ENCODE measurements around the gene SCN2A. TPM values are rescaled to one million over a fixed set of nuclear protein-coding genes. Genes with fewer than 3 reads are reported as not detected.
"Not testable (repeated sequence)": the region's sequence is repeated elsewhere in the genome, so short reads cannot be mapped to it uniquely, and the experiment has no call there.

SCN2A gene
- total RNA-seq, 1 donor from 2014 or later: 0.05 TPM

DNA sequence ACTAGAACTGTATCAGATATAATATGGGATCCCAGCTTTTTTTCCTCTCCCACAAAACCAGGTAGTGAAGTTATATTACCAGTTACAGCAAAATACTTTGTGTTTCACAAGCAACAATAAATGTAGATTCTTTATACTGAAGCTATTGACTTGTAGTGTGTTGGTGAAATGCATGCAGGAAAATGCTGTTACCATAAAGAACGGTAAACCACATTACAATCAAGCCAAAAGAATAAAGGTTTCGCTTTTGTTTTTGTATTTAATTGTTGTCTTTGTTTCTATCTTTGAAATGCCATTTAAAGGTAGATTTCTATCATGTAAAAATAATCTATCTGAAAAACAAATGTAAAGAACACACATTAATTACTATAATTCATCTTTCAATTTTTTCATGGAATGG lies 152.6 kb downstream of the SCN2A start:
- ATAC-seq (ENCODE audit: poor library complexity): no peak
- no peak for DNase-seq
- intact Hi-C loops (cut with DNase I): no loop called here

DNA sequence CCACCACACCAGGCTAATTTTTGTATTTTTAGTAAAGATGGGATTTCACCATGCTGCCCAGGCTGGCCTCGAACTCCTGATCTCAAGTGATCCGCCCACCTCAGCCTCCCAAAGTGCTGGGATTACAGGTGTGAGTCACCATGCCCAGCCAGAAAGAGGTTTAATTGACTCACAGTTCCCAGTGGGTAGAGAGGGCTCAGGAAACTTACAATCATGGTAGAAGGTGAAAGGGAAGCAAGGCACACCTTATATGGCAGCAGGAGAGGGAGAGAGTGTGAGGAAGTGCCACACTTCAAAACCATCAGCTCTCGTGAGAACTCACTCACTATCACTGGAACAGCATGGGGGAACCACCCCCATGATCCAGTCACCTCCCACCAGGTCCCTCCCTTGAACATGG lies 159.4 kb downstream of the SCN2A start:
- ATAC-seq (ENCODE audit: poor library complexity); DNase-seq; intact Hi-C loops (cut with DNase I): not testable (repeated sequence)

GRCh38 chr2:165401285-165401852 lies 162.2 kb downstream of the SCN2A start:
- DNase-seq (no peak), ATAC-seq (ENCODE audit: poor library complexity) (no peak)
- intact Hi-C loops (cut with DNase I): loop anchor here (5.0 kb wide), 1 partner anchor 296 kb away; no protein-coding TSS in a partner anchor

- no peak for DNase-seq
- intact Hi-C loops (cut with DNase I): loop anchor here (5.0 kb wide), 1 partner anchor 295 kb away; no protein-coding TSS in a partner anchor
Observed at GRCh38 chr2:165402162-165402561, 162.9 kb downstream of the SCN2A start.

GRCh38 chr2:165406173-165406572 lies 167.0 kb downstream of the SCN2A start:
- DNase-seq: no peak
- intact Hi-C loops (cut with DNase I): no loop called here
- no peak for ATAC-seq (ENCODE audit: poor library complexity)

More at GRCh38 chr2:165402162-165402561, 162.9 kb downstream of the SCN2A start:
- no peak for ATAC-seq (ENCODE audit: poor library complexity)

DNA sequence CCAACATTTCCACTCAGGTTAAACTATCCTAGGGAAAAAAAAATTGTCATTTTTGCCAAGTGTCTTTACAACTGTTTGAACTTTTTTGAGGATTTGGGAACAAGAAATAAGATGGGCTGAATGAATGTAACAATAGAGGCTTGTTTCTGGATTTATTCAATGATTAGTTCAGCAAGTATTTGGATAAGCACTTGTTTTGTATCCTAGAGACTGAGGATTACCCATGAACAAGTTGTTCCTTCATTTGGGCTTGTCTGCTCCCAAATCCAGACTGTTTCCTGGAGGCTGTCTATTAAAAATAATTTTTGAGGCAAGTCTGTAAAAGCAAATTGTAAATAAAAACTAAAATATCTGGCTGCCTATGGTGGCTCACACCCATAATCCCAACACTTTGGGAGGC lies 168.3 kb downstream of the SCN2A start:
- intact Hi-C loops (cut with DNase I): no loop called here
- no peak for ATAC-seq (ENCODE audit: poor library complexity)

GRCh38 chr2:165408186-165408585 lies 169.0 kb downstream of the SCN2A start:
- DNase-seq (no peak), ATAC-seq (ENCODE audit: poor library complexity) (no peak)
- intact Hi-C loops (cut with DNase I): no loop called here

More for the DNA sequence above, 168.3 kb downstream of the SCN2A start:
- no peak for DNase-seq

DNA sequence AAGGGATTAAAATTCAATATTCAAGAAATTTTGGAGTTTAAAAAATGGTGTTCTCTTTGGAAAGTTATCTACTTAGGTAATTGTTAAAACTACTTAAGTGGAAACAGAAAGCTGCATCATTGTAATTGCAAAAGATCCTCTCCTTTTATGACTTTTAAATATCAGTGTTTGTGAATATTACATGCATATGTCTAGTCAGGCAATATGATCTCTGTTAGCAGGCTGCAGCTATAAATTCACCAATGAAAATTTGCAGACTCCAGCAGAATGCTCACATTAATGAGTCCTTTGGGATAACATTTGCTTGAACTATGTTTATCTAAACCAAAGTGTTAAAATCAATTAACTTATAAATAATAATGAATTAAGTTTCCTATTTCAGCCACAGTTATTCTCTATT lies 171.1 kb downstream of the SCN2A start:
- ATAC-seq (ENCODE audit: poor library complexity) (no peak), DNase-seq (no peak)
- intact Hi-C loops (cut with DNase I): no loop called here

DNA sequence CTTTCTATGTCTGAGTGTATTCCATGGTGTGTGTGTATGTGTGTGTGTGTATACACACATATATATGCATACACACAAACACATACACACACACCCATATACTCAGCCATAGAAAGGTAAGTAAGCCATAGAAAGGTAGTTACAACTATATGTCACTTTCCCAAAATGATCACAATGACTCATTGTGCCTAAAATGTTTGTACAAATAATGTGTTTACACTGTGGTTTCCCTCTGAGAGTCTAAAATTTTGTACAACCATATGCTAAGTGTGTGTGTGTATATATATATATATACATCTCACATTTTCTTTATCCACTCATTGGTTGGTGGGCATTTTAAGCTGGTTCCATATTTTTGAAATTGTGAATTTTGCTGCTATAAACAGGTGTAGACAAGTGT lies 175.0 kb downstream of the SCN2A start:
- ATAC-seq (ENCODE audit: poor library complexity): no peak
- DNase-seq: no peak
- intact Hi-C loops (cut with DNase I): no loop called here

DNA sequence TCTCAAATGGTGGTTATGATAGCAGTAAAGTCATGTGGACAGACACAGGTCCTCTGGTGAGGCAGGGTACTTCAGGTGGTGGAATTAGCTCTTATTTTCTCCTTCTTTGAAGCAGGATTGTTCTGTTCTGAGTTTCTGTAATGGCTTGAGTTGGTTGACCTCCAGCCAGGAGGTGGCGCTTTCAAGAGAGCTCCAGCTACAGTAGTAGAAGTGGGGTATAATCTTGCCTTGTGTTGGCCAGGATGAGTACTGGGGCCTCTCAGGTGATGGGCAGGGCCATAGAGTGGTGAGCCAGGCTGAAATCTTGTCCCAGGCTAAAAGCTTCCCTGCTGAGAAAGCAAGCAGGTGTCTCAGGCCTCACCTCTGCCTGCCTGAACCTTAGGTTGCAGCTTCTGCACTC lies 177.8 kb downstream of the SCN2A start:
- intact Hi-C loops (cut with DNase I): no loop called here
- no peak for DNase-seq
- ATAC-seq (ENCODE audit: poor library complexity): no peak

DNA sequence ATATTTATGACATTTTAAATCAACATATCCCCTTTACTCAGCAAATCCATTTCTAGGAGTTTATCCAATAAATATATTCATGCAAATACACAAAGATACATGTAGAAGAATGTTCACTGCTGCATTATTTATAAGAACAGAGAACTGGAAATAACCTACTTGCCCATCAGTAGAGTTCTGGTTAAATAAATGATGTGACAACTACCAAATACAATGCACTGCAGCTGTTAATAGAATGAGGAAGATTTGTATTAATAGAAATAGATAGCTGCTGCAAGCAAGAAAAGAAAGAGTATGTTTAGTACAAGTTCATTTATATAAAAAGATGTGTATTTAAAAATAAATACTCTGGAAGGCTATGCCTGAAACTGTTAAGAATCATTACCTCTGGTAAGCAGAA lies 181.0 kb downstream of the SCN2A start:
- no peak for DNase-seq
- intact Hi-C loops (cut with DNase I): no loop called here
- ATAC-seq (ENCODE audit: poor library complexity): no peak

GRCh38 chr2:165423081-165423480 lies 183.9 kb downstream of the SCN2A start:
- ATAC-seq (ENCODE audit: poor library complexity) (no peak), DNase-seq (no peak)
- intact Hi-C loops (cut with DNase I): no loop called here

DNA sequence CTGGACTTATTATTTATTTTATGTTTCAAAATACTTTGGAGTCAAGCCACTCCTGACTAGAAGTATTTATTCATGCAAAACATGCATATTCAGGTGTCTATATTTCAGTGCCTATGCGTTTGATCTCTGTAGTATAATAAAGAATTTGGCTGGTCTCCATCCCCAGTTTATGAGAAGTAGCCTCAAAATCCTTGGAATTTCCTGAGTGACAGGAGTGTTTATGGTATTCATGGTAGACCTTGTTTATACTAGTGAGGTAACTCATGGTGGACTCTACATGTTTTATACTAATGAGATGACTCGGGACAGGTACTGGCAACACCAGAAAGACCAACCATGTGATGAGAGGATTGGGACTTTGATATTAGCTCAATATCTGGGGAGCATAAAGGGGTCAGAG lies 186.3 kb downstream of the SCN2A start:
- intact Hi-C loops (cut with DNase I): no loop called here
- ATAC-seq (ENCODE audit: poor library complexity) (no peak), DNase-seq (no peak)

- no peak for ATAC-seq (ENCODE audit: poor library complexity)
- no peak for DNase-seq
- intact Hi-C loops (cut with DNase I): no loop called here
Observed at GRCh38 chr2:165427686-165428085, 188.5 kb downstream of the SCN2A start.

DNA sequence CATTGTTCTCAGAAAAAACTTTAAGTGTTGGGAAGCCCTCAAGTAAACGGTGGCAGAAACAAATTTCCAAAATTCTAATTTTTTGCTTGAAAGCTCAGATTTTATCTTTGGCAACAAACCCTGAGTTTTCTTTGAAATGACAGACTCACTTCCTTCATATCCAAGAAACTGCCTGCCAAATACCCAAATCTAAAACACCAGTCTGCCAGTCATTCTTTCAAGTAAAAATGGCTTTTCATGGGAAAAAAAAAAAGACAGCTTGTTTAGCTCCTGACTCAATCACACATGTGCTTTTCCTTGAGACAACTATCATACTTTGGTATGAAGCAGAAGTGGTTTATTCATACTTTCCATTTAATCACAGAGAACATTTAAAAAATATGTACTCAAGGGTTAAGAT lies 189.7 kb downstream of the SCN2A start:
- DNase-seq (no peak), ATAC-seq (ENCODE audit: poor library complexity) (no peak)
- intact Hi-C loops (cut with DNase I): no loop called here

- DNase-seq: no peak
- intact Hi-C loops (cut with DNase I): no loop called here
- no peak for ATAC-seq (ENCODE audit: poor library complexity)
Observed at GRCh38 chr2:165431014-165431413, 191.8 kb downstream of the SCN2A start.

GRCh38 chr2:165432234-165432966 lies 193.2 kb downstream of the SCN2A start:
- no peak for ATAC-seq (ENCODE audit: poor library complexity)
- intact Hi-C loops (cut with DNase I): no loop called here
- no peak for DNase-seq

DNA sequence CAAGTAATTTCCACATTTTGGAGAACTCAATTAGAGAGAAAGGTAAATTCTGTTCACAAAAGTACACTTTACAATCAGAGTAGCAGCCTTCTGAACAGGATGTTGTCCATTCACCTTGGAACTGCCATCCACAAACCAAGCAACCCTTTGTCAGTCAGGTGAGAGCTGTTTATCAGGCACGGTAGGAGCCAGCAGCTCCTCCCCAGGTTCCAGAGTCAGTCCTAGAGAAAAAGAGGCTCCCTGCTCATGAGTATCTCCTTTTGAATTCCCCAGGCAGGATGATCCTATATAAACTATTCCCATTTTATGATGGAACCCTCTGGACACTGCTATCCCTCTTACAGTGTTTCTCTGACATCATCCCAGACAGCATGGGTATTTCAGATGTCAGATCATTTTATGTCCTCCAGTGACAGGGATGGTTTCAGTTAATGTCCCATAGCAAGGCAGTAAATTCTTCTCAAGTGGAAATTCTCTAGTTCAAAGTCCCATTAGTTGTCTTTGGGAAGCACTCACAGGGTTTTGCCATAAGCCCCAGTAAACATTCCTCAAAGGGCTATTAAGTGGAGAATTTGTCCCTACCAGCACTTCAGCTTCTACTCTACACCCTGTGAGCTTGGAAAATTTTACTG lies 195.8 kb downstream of the SCN2A start:
- DNase-seq (no peak), ATAC-seq (ENCODE audit: poor library complexity) (no peak)
- intact Hi-C loops (cut with DNase I): no loop called here

GRCh38 chr2:165435611-165436010 lies 196.4 kb downstream of the SCN2A start:
- intact Hi-C loops (cut with DNase I): no loop called here
- ATAC-seq (ENCODE audit: poor library complexity): no peak
- DNase-seq: no peak

- DNase-seq (no peak), ATAC-seq (ENCODE audit: poor library complexity) (no peak)
- intact Hi-C loops (cut with DNase I): no loop called here
Observed at GRCh38 chr2:165436559-165436958, 197.3 kb downstream of the SCN2A start.

Data from Right ventricle myocardium superior (tissue), 1 donor.